Measurements from ENCODE around the gene MRPL10. TPM values are rescaled to one million over a fixed set of nuclear protein-coding genes. Genes with fewer than 3 reads are reported as not detected.

Gene MRPL10
- total RNA-seq, 1 experiment from 2014 or later = 49.3 TPM

DNA sequence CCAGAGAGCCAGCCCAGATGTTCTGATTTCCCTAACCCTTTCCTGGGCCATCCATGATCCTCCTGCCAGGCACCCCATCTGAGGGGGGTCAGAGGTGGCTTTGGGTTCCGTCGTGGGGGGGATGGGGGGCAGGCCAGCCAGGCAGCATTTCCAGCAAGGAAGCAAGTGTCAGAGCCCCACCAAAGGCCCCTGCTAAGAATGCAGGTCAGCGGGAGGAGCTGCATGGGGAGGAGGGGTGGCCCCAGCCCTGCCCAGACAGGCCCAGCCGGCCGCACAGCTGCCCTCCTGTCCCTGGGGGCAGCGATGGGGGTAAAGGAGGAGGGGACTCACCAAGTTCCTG, 12.0 kb upstream of the MRPL10 start:
- POLR2A ChIA-PET = interaction anchor here (0.7 to 8.0 kb wide), 7 partner anchors 12 to 181 kb away, joined by 3 to 178 read pairs (median 5); partner anchors contain the start of genes LRRC46, MRPL10 and SP2
- no peak for DNase-seq (ENCODE audit: unreplicated experiment)

DNA sequence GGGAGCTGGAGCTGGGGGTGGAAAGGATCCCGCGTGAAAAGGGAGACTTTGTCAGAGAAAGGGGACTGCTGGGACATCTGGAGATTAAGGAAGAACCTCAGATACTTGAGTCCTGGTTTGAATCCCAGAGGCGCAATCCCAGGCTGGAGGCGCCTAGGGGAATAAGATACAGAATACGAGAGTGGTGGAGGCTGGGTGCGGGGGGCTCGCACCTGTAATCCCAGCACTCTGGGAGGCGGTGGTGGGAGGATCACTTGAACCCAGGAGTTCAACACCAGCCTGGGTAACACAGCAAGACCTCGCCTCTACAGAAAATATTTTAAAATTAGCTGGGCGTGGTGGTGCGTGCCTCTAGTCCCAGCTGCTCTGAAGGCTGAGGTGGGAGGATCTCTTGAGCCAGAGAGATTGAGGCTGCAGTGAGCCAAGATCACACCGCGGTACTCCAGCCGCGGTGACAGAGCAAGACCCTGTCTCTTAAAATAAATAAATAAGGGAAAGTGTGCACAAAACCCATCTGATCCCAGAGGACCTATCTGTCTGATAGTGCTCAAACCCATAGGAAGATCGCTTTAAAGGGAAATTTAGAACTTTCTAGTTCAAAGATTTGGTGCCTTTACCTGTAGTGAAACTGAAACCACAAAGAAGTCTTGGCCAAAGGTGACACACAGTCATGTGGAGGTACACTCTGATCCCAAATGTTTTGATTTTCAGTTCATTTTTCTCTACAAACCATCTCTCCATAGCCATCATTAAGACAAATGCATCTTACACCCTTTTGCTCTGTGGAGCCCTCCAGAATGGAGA, 10.3 kb upstream of the MRPL10 start:
- intact Hi-C loops (cut with micrococcal nuclease) = no loop called here
- ChIA-PET POLR2A (interaction anchor here (0.5 to 8.0 kb wide), 14 partner anchors 8 to 266 kb away, joined by 3 to 178 read pairs (median 4); partner anchors contain the start of genes LRRC46, MRPL10, NFE2L1 and PNPO), CTCF (interaction anchor here (0.6 to 18.5 kb wide), 26 partner anchors 8 to 301 kb away, joined by 3 to 523 read pairs (median 4); partner anchors contain the start of genes CDK5RAP3, LRRC46, MRPL10 and PNPO)
- no peak for DNase-seq (ENCODE audit: unreplicated experiment)
- TF ChIP-seq, protein P1, sequence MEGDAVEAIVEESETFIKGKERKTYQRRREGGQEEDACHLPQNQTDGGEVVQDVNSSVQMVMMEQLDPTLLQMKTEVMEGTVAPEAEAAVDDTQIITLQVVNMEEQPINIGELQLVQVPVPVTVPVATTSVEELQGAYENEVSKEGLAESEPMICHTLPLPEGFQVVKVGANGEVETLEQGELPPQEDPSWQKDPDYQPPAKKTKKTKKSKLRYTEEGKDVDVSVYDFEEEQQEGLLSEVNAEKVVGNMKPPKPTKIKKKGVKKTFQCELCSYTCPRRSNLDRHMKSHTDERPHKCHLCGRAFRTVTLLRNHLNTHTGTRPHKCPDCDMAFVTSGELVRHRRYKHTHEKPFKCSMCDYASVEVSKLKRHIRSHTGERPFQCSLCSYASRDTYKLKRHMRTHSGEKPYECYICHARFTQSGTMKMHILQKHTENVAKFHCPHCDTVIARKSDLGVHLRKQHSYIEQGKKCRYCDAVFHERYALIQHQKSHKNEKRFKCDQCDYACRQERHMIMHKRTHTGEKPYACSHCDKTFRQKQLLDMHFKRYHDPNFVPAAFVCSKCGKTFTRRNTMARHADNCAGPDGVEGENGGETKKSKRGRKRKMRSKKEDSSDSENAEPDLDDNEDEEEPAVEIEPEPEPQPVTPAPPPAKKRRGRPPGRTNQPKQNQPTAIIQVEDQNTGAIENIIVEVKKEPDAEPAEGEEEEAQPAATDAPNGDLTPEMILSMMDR (IDR thresholded peaks at IDR 0.05; ENCODE audit: unreplicated experiment) = no peak
- Mint-ChIP-seq H3K9me3 (ENCODE audit: unreplicated experiment) (no peaks in the 10 kb centered on the region), H3K27me3 (ENCODE audit: insufficient read depth, unreplicated experiment) (no peaks in the 10 kb centered on the region), H3K36me3 (ENCODE audit: insufficient read depth, unreplicated experiment) (no peaks in the 10 kb centered on the region), H3K27ac (ENCODE audit: low read depth, unreplicated experiment) (peak overlapping the region; percentile 65), H3K4me3 (ENCODE audit: unreplicated experiment) (peak overlapping the region; percentile 81), H3K4me1 (ENCODE audit: insufficient read depth, unreplicated experiment) (peaks cover 7% of the 10 kb centered on the region)
- BruUV-seq (replicated peaks) = no TSS peak

More for the DNA sequence above, 12.0 kb upstream of the MRPL10 start:
- Mint-ChIP-seq H3K4me3 (ENCODE audit: unreplicated experiment) (no peak overlapping the region), H3K4me1 (ENCODE audit: insufficient read depth, unreplicated experiment) (peaks cover 7% of the 10 kb centered on the region), H3K27me3 (ENCODE audit: insufficient read depth, unreplicated experiment) (no peaks in the 10 kb centered on the region), H3K9me3 (ENCODE audit: unreplicated experiment) (no peaks in the 10 kb centered on the region), H3K27ac (ENCODE audit: low read depth, unreplicated experiment) (no peak overlapping the region), H3K36me3 (ENCODE audit: insufficient read depth, unreplicated experiment) (no peaks in the 10 kb centered on the region)
- TF ChIP-seq, protein P1 (IDR thresholded peaks at IDR 0.05; ENCODE audit: unreplicated experiment) = no peak
- intact Hi-C loops (cut with micrococcal nuclease) = loop anchor here (1.0 kb wide), 3 partner anchors 47 to 175 kb away; no protein-coding TSS in a partner anchor
- no TSS peak for BruUV-seq (replicated peaks)
- CTCF ChIA-PET = interaction anchor here (0.6 to 18.5 kb wide), 13 partner anchors 9 to 175 kb away, joined by 3 to 523 read pairs (median 5); partner anchors contain the start of genes CDK5RAP3 and SP2

DNA sequence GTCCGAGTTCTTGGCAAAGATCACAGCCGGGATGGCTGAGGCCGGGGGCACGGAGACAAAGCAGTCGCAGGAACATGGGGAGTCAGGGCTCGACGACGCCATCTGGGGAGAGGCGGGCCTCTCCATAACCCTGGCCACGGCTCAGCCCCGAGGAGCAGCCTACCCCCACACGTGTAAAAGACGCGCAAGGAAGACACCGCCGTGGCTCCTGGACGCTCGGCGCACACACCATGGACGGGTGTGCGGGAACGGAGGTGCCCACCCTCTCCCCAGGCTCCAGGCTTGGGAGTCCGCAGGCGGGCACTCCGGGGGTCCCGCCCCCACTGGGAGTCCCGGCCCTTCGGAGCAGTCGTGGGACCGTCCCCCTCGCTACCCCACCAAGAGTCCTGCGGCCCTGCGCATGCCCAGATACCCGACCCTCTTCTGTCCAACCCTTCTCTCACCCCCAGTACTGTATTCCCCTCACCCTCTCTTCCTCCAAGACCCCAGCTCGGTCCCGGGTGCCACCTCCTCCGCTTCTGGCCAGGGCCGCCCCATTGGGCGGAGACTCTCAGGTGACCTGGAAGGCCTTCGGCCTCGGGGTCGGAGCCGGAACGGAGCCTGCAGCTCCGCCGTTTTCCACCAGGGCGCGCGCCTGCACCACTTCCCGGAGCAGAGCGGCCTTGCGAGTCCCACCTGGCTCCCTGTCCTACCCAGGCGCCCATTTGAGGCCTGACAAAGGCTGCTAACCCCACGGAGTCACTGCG, 9.6 kb upstream of the MRPL10 start, which contains the start of gene SCRN2:
TSS of gene SCRN2 (minus strand) at position 532 of the 746 bp plus-strand sequence. CDS start at position 102, 430 bp downstream.
- H3K4me3 Mint-ChIP-seq (ENCODE audit: unreplicated experiment) = peak within 1 kb of the TSS; percentile 81
- H3K27ac Mint-ChIP-seq (ENCODE audit: low read depth, unreplicated experiment) = peak within 1 kb of the TSS; percentile 65
- no peaks in the 10 kb centered on the region for H3K27me3 Mint-ChIP-seq (ENCODE audit: insufficient read depth, unreplicated experiment)
- H3K4me1 Mint-ChIP-seq (ENCODE audit: insufficient read depth, unreplicated experiment) = peaks cover 7% of the 10 kb centered on the region
- intact Hi-C loops (cut with micrococcal nuclease) = no loop called here
- CTCF ChIA-PET = interaction anchor here (0.6 to 18.5 kb wide), 23 partner anchors 9 to 301 kb away, joined by 3 to 523 read pairs (median 4); partner anchors contain the start of genes CDK5RAP3, LRRC46, MRPL10 and PNPO
- H3K36me3 Mint-ChIP-seq (ENCODE audit: insufficient read depth, unreplicated experiment) = no peaks in the 10 kb centered on the region
- BruUV-seq (replicated peaks) = TSS peak; percentile 45
- TF ChIP-seq, protein P1 (IDR thresholded peaks at IDR 0.05; ENCODE audit: unreplicated experiment) = peak; percentile 99
- peak; percentile 88 for DNase-seq (ENCODE audit: unreplicated experiment)
- H3K9me3 Mint-ChIP-seq (ENCODE audit: unreplicated experiment) = no peaks in the 10 kb centered on the region
- POLR2A ChIA-PET = interaction anchor here (0.5 to 8.0 kb wide), 16 partner anchors 9 to 709 kb away, joined by 3 to 178 read pairs (median 4); partner anchors contain the start of genes LRRC46, MRPL10, NFE2L1 and PNPO
